Measurements from ENCODE around the gene DDO. TPM values are rescaled to one million over a fixed set of nuclear protein-coding genes. Genes with fewer than 3 reads are reported as not detected.

Gene DDO
- total RNA-seq, 1 experiment from 2014 or later = not detected

- no peak overlapping the region for H3K27ac ChIP-seq (ENCODE audit: low read length)
- H2AFZ ChIP-seq (ENCODE audit: low read length) = no peak overlapping the region
- no peak overlapping the region for H3K4me2 ChIP-seq (ENCODE audit: low read depth, low read length, poor library complexity, severe bottlenecking)
- H3K79me2 ChIP-seq (ENCODE audit: low read length) = no peaks in the 10 kb centered on the region
- no peak for DNase-seq
- no peaks in the 10 kb centered on the region for H3K9me2 ChIP-seq (replicated peaks; ENCODE audit: insufficient read depth, low read length)
- H3K27me3 ChIP-seq (ENCODE audit: low read length) = no peaks in the 10 kb centered on the region
- no peaks in the 10 kb centered on the region for H4K20me1 ChIP-seq (ENCODE audit: insufficient read depth, low read depth, low read length)
- no peak overlapping the region for H3K4me3 ChIP-seq (ENCODE audit: low read length)
- no peaks in the 10 kb centered on the region for H3K9me3 ChIP-seq (ENCODE audit: low read length)
- no peaks in the 10 kb centered on the region for H3K4me1 ChIP-seq (ENCODE audit: low read length)
- H3K9ac ChIP-seq (ENCODE audit: low read length) = no peak overlapping the region
- H3K36me3 ChIP-seq (ENCODE audit: insufficient read depth, low read length) = no peaks in the 10 kb centered on the region
These were observed 3.0 kb downstream of the DDO start for GRCh38 chr6:110412360-110412759.

- H3K4me3 ChIP-seq (ENCODE audit: low read length) = no peak overlapping the region
- no peak overlapping the region for H3K27ac ChIP-seq (ENCODE audit: low read length)
- no peak overlapping the region for H3K9ac ChIP-seq (ENCODE audit: low read length)
- H3K27me3 ChIP-seq (ENCODE audit: low read length) = no peaks in the 10 kb centered on the region
- H3K36me3 ChIP-seq (ENCODE audit: insufficient read depth, low read length) = no peaks in the 10 kb centered on the region
- no peak for DNase-seq
- no peak overlapping the region for H2AFZ ChIP-seq (ENCODE audit: low read length)
- no peaks in the 10 kb centered on the region for H3K9me3 ChIP-seq (ENCODE audit: low read length)
- H3K9me2 ChIP-seq (replicated peaks; ENCODE audit: insufficient read depth, low read length) = no peaks in the 10 kb centered on the region
- no peaks in the 10 kb centered on the region for H3K4me1 ChIP-seq (ENCODE audit: low read length)
- H4K20me1 ChIP-seq (ENCODE audit: insufficient read depth, low read depth, low read length) = no peaks in the 10 kb centered on the region
- no peak overlapping the region for H3K4me2 ChIP-seq (ENCODE audit: low read depth, low read length, poor library complexity, severe bottlenecking)
- H3K79me2 ChIP-seq (ENCODE audit: low read length) = no peaks in the 10 kb centered on the region
These were observed 4.9 kb downstream of the DDO start for GRCh38 chr6:110410511-110410910.

- Histone ChIP-seq H2AFZ (ENCODE audit: low read length) (no peak overlapping the region), H4K20me1 (ENCODE audit: insufficient read depth, low read depth, low read length) (no peaks in the 10 kb centered on the region), H3K4me3 (ENCODE audit: low read length) (no peak overlapping the region), H3K9me3 (ENCODE audit: low read length) (no peaks in the 10 kb centered on the region), H3K4me1 (ENCODE audit: low read length) (no peaks in the 10 kb centered on the region), H3K4me2 (ENCODE audit: low read depth, low read length, poor library complexity, severe bottlenecking) (no peak overlapping the region), H3K27me3 (ENCODE audit: low read length) (no peaks in the 10 kb centered on the region), H3K27ac (ENCODE audit: low read length) (no peak overlapping the region), H3K36me3 (ENCODE audit: insufficient read depth, low read length) (no peaks in the 10 kb centered on the region), H3K9ac (ENCODE audit: low read length) (no peak overlapping the region), H3K9me2 (replicated peaks; ENCODE audit: insufficient read depth, low read length) (no peaks in the 10 kb centered on the region), H3K79me2 (ENCODE audit: low read length) (no peaks in the 10 kb centered on the region)
- DNase-seq = no peak
These were observed 5.6 kb downstream of the DDO start for GRCh38 chr6:110409794-110410193.

- Histone ChIP-seq H3K9ac (ENCODE audit: low read length) (no peak overlapping the region), H3K27me3 (ENCODE audit: low read length) (no peaks in the 10 kb centered on the region), H3K4me3 (ENCODE audit: low read length) (no peak overlapping the region), H3K4me1 (ENCODE audit: low read length) (no peaks in the 10 kb centered on the region), H3K9me3 (ENCODE audit: low read length) (no peaks in the 10 kb centered on the region), H3K4me2 (ENCODE audit: low read depth, low read length, poor library complexity, severe bottlenecking) (no peak overlapping the region), H3K27ac (ENCODE audit: low read length) (no peak overlapping the region), H2AFZ (ENCODE audit: low read length) (no peak overlapping the region), H3K9me2 (replicated peaks; ENCODE audit: insufficient read depth, low read length) (no peaks in the 10 kb centered on the region), H4K20me1 (ENCODE audit: insufficient read depth, low read depth, low read length) (no peaks in the 10 kb centered on the region), H3K36me3 (ENCODE audit: insufficient read depth, low read length) (no peaks in the 10 kb centered on the region), H3K79me2 (ENCODE audit: low read length) (no peaks in the 10 kb centered on the region)
- DNase-seq = no peak
These were observed 6.5 kb downstream of the DDO start for GRCh38 chr6:110408901-110409300.

GRCh38 chr6:110404607-110405006, 10.8 kb downstream of the DDO start:
- Histone ChIP-seq H3K4me3 (ENCODE audit: low read length) (no peak overlapping the region), H3K9me2 (replicated peaks; ENCODE audit: insufficient read depth, low read length) (no peaks in the 10 kb centered on the region), H3K27me3 (ENCODE audit: low read length) (no peaks in the 10 kb centered on the region), H3K4me1 (ENCODE audit: low read length) (peaks cover 5% of the 10 kb centered on the region), H3K27ac (ENCODE audit: low read length) (no peak overlapping the region), H3K4me2 (ENCODE audit: low read depth, low read length, poor library complexity, severe bottlenecking) (no peak overlapping the region), H3K9me3 (ENCODE audit: low read length) (no peaks in the 10 kb centered on the region), H3K79me2 (ENCODE audit: low read length) (no peaks in the 10 kb centered on the region), H2AFZ (ENCODE audit: low read length) (no peak overlapping the region), H3K36me3 (ENCODE audit: insufficient read depth, low read length) (no peaks in the 10 kb centered on the region), H4K20me1 (ENCODE audit: insufficient read depth, low read depth, low read length) (no peaks in the 10 kb centered on the region), H3K9ac (ENCODE audit: low read length) (no peak overlapping the region)
- no peak for DNase-seq

- H3K9me2 ChIP-seq (replicated peaks; ENCODE audit: insufficient read depth, low read length) = no peaks in the 10 kb centered on the region
- H3K4me3 ChIP-seq (ENCODE audit: low read length) = no peak overlapping the region
- no peak overlapping the region for H2AFZ ChIP-seq (ENCODE audit: low read length)
- H3K36me3 ChIP-seq (ENCODE audit: insufficient read depth, low read length) = no peaks in the 10 kb centered on the region
- H4K20me1 ChIP-seq (ENCODE audit: insufficient read depth, low read depth, low read length) = no peaks in the 10 kb centered on the region
- no peaks in the 10 kb centered on the region for H3K9me3 ChIP-seq (ENCODE audit: low read length)
- no peaks in the 10 kb centered on the region for H3K79me2 ChIP-seq (ENCODE audit: low read length)
- H3K27ac ChIP-seq (ENCODE audit: low read length) = no peak overlapping the region
- H3K9ac ChIP-seq (ENCODE audit: low read length) = no peak overlapping the region
- H3K4me2 ChIP-seq (ENCODE audit: low read depth, low read length, poor library complexity, severe bottlenecking) = no peak overlapping the region
- H3K4me1 ChIP-seq (ENCODE audit: low read length) = peaks cover 5% of the 10 kb centered on the region
- no peaks in the 10 kb centered on the region for H3K27me3 ChIP-seq (ENCODE audit: low read length)
- DNase-seq = no peak
These were observed 13.7 kb downstream of the DDO start for GRCh38 chr6:110401585-110402176.

- no peak for DNase-seq
- Histone ChIP-seq H3K36me3 (ENCODE audit: insufficient read depth, low read length) (no peaks in the 10 kb centered on the region), H3K27ac (ENCODE audit: low read length) (no peak overlapping the region), H3K4me2 (ENCODE audit: low read depth, low read length, poor library complexity, severe bottlenecking) (no peak overlapping the region), H3K4me1 (ENCODE audit: low read length) (peaks cover 5% of the 10 kb centered on the region), H4K20me1 (ENCODE audit: insufficient read depth, low read depth, low read length) (no peaks in the 10 kb centered on the region), H3K9me2 (replicated peaks; ENCODE audit: insufficient read depth, low read length) (no peaks in the 10 kb centered on the region), H3K79me2 (ENCODE audit: low read length) (no peaks in the 10 kb centered on the region), H2AFZ (ENCODE audit: low read length) (no peak overlapping the region), H3K27me3 (ENCODE audit: low read length) (no peaks in the 10 kb centered on the region), H3K9ac (ENCODE audit: low read length) (no peak overlapping the region), H3K4me3 (ENCODE audit: low read length) (no peak overlapping the region), H3K9me3 (ENCODE audit: low read length) (no peaks in the 10 kb centered on the region)
These were observed 15.2 kb downstream of the DDO start for GRCh38 chr6:110400208-110400607.

- H3K4me3 ChIP-seq (ENCODE audit: low read length) = no peak overlapping the region
- no peaks in the 10 kb centered on the region for H3K79me2 ChIP-seq (ENCODE audit: low read length)
- H2AFZ ChIP-seq (ENCODE audit: low read length) = no peak overlapping the region
- H3K4me1 ChIP-seq (ENCODE audit: low read length) = peaks cover 5% of the 10 kb centered on the region
- no peaks in the 10 kb centered on the region for H4K20me1 ChIP-seq (ENCODE audit: insufficient read depth, low read depth, low read length)
- no peak overlapping the region for H3K27ac ChIP-seq (ENCODE audit: low read length)
- H3K36me3 ChIP-seq (ENCODE audit: insufficient read depth, low read length) = no peaks in the 10 kb centered on the region
- no peak overlapping the region for H3K4me2 ChIP-seq (ENCODE audit: low read depth, low read length, poor library complexity, severe bottlenecking)
- H3K9ac ChIP-seq (ENCODE audit: low read length) = no peak overlapping the region
- H3K9me2 ChIP-seq (replicated peaks; ENCODE audit: insufficient read depth, low read length) = no peaks in the 10 kb centered on the region
- H3K9me3 ChIP-seq (ENCODE audit: low read length) = no peaks in the 10 kb centered on the region
- no peaks in the 10 kb centered on the region for H3K27me3 ChIP-seq (ENCODE audit: low read length)
- no peak for DNase-seq
These were observed 15.9 kb downstream of the DDO start for GRCh38 chr6:110399219-110400071.
